NOMO-1 (cell line): Measurements from ENCODE around the gene PRKAB2.
A peak's percentile ranks its signal among the peaks of the same experiment; 100 is the strongest.
"Not testable (repeated sequence)": the region's sequence is repeated elsewhere in the genome, so short reads cannot be mapped to it uniquely, and the experiment has no call there.

Experiments used
- DNase-seq, 2 experiments: peaks; one replicate each; lab custom pipeline; 2025; ENCODE audit not compliant: unreplicated experiment in 2 of 2; lab: John Stamatoyannopoulos, UW

PRKAB2 gene

GRCh38 chr1:147172168-147173016 is at the start of gene PRKAB2:
TSS of gene PRKAB2 (minus strand) at chr1:147172470. CDS start at chr1:147172144, 326 bp downstream.
- DNase-seq, result peak; percentile 93 to 96

- DNase-seq, result no peak
These were observed 46.3 kb upstream of the PRKAB2 start for GRCh38 chr1:147218606-147219005.

GRCh38 chr1:147217141-147217540 is 44.9 kb upstream of the PRKAB2 start:
- DNase-seq, result no peak

GRCh38 chr1:147216124-147216523 is 43.9 kb upstream of the PRKAB2 start:
- no peak for DNase-seq

- no peak for DNase-seq
These were observed 43.3 kb upstream of the PRKAB2 start for GRCh38 chr1:147215540-147215916.

- no peak for DNase-seq
These were observed 42.7 kb upstream of the PRKAB2 start for GRCh38 chr1:147214842-147215539.

GRCh38 chr1:147214325-147214724 is 42.1 kb upstream of the PRKAB2 start:
- no peak for DNase-seq

GRCh38 chr1:147213271-147213670 is 41.0 kb upstream of the PRKAB2 start:
- DNase-seq, result no peak

GRCh38 chr1:147211577-147211976 is 39.3 kb upstream of the PRKAB2 start:
- DNase-seq, result no peak

GRCh38 chr1:147210987-147211386 is 38.7 kb upstream of the PRKAB2 start:
- DNase-seq, result no peak

- DNase-seq, result no peak
These were observed 37.9 kb upstream of the PRKAB2 start for GRCh38 chr1:147209825-147210821.

- DNase-seq, result no peak
These were observed 36.3 kb upstream of the PRKAB2 start for GRCh38 chr1:147208619-147209018.

- no peak for DNase-seq
These were observed 34.9 kb upstream of the PRKAB2 start for GRCh38 chr1:147207192-147207591.

- peak in 1 of 2 experiments; percentile 74 for DNase-seq
These were observed 31.8 kb upstream of the PRKAB2 start for GRCh38 chr1:147204080-147204479.

- no peak for DNase-seq
These were observed 30.3 kb upstream of the PRKAB2 start for GRCh38 chr1:147202576-147202975.

- DNase-seq, result no peak
These were observed 29.5 kb upstream of the PRKAB2 start for GRCh38 chr1:147201786-147202185.

- no peak for DNase-seq
These were observed 29.0 kb upstream of the PRKAB2 start for GRCh38 chr1:147201276-147201675.

GRCh38 chr1:147197324-147197723 is 25.1 kb upstream of the PRKAB2 start:
- not testable (repeated sequence) for DNase-seq

GRCh38 chr1:147189514-147189913 is 17.2 kb upstream of the PRKAB2 start:
- no peak for DNase-seq

- DNase-seq, result no peak
These were observed 13.2 kb upstream of the PRKAB2 start for GRCh38 chr1:147185432-147185831.
